Osteoblast (primary cell): ENCODE results near the gene SYT8. TPM values are rescaled to one million over a fixed set of nuclear protein-coding genes. Genes with fewer than 3 reads are reported as not detected.
A peak's percentile ranks its signal among the peaks of the same experiment; 100 is the strongest.

Source experiments
- DNase-seq: peaks from one replicate; pipeline ENCODE4 v3.0.0; 2011; ENCODE audit warnings: low spot score, mixed read lengths; ENCODE audit not compliant: insufficient read length; ENCODE audit errors: missing footprints
- H2AFZ ChIP-seq: 2 replicates; pipeline ENCODE4 v1.6.0; 2011; ENCODE audit warnings: mild to moderate bottlenecking, low read length
- H3K27ac ChIP-seq: 2 replicates; pipeline ENCODE4 v1.5.1; 2011; ENCODE audit warnings: mild to moderate bottlenecking, low read depth, low read length, moderate library complexity
- H3K27me3 ChIP-seq: 2 replicates; pipeline ENCODE4 v1.6.0; 2012; ENCODE audit warnings: mild to moderate bottlenecking, control low read depth, inconsistent platforms, low read length, moderate library complexity; ENCODE audit not compliant: insufficient read depth
- H3K36me3 ChIP-seq: 2 replicates; pipeline ENCODE4 v1.5.1; 2011; ENCODE audit warnings: mild to moderate bottlenecking, low read length, control low read depth, moderate library complexity; ENCODE audit not compliant: insufficient read depth
- H3K4me1 ChIP-seq: 2 replicates; pipeline ENCODE4 v1.5.1; 2011; ENCODE audit warnings: mild to moderate bottlenecking, low read length, control low read depth, moderate library complexity; ENCODE audit not compliant: insufficient read depth
- H3K4me2 ChIP-seq: 2 replicates; pipeline ENCODE4 v1.6.0; 2011; ENCODE audit warnings: mild to moderate bottlenecking, low read length; ENCODE audit not compliant: insufficient read depth
- H3K4me3 ChIP-seq: fragments of 200-600 bp; sonication (generic); 3 replicates; pipeline ENCODE4 v1.5.1; 2012; ENCODE audit warnings: mild to moderate bottlenecking, low read length, inconsistent platforms; ENCODE audit not compliant: insufficient read depth
- H3K79me2 ChIP-seq: 2 replicates; pipeline ENCODE4 v1.6.0; 2012; ENCODE audit warnings: mild to moderate bottlenecking, low read length, control low read depth, inconsistent platforms; ENCODE audit not compliant: insufficient read depth
- H3K9me3 ChIP-seq: 2 replicates; pipeline ENCODE4 v1.5.1; 2011; ENCODE audit warnings: low read depth, low read length, control low read depth
- H4K20me1 ChIP-seq: 2 replicates; pipeline ENCODE4 v1.6.0; 2012; ENCODE audit warnings: mild to moderate bottlenecking, low read length, control low read depth; ENCODE audit not compliant: insufficient read depth
- total RNA-seq: library from RNA; depleted of rRNA; stranded (reverse); fragments of >200 nt; gene quantifications from 2 replicates; pipeline ENCODE4 v1.2.3, GENCODE V29; 2012
- TF ChIP-seq, protein P1 (sequence below): IDR thresholded peaks from 2 replicates; pipeline ENCODE4 v1.5.1; 2011; ENCODE audit warnings: mild to moderate bottlenecking, low read depth, low read length, moderate library complexity; ENCODE audit errors: extremely low read depth

The SYT8 gene
- total RNA-seq, 1 donor, result 0.36 TPM

DNA sequence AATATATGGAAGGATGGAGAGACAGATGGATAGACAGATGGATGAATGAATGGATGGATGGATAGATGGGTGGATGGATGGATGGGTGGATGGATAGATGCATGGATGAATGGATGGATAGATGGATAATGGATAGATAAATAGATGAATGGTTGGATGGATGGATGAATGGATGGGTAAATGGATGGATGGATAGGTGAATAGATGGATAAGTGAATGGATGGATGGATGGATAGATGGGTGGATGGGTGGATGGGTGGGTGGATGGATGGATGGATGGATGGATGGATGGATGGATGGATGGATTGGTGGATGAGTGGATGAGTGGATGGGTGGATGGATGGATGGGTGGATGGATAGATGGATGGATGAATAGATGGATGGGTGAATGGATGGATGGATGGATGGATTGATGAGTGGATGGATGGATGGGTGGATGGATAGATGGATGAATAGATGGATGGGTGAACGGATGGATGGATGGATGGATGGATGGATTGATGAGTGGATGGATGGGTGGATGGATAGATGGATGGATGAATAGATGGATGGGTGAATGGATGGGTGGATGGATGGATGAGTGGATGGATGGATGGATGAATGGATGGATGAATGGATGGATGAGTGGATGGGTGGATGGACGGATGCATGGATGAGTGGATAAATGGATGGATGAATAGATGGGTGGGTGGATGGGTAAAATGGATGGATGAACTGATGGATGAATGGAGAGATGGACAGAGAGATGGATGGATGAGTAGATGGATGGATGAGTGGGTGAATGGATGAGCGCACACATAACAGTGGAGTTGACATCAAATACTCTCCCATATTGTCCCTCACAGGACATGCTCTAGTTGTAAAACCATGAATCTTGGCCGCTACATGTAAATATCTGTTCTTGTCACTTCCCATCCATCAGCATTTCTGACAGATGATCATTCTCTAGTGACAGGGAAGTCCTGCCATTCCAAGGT, 26.9 kb downstream of the SYT8 start:
- Histone ChIP-seq H2AFZ (no peak overlapping the region), H3K27ac (no peak overlapping the region), H4K20me1 (no peaks in the 10 kb centered on the region), H3K79me2 (no peaks in the 10 kb centered on the region), H3K27me3 (no peaks in the 10 kb centered on the region), H3K4me3 (no peak overlapping the region), H3K4me1 (peaks cover 32% of the 10 kb centered on the region), H3K36me3 (no peaks in the 10 kb centered on the region), H3K9me3 (no peaks in the 10 kb centered on the region), H3K4me2 (no peak overlapping the region)
- no peak for DNase-seq
- TF ChIP-seq, protein P1, sequence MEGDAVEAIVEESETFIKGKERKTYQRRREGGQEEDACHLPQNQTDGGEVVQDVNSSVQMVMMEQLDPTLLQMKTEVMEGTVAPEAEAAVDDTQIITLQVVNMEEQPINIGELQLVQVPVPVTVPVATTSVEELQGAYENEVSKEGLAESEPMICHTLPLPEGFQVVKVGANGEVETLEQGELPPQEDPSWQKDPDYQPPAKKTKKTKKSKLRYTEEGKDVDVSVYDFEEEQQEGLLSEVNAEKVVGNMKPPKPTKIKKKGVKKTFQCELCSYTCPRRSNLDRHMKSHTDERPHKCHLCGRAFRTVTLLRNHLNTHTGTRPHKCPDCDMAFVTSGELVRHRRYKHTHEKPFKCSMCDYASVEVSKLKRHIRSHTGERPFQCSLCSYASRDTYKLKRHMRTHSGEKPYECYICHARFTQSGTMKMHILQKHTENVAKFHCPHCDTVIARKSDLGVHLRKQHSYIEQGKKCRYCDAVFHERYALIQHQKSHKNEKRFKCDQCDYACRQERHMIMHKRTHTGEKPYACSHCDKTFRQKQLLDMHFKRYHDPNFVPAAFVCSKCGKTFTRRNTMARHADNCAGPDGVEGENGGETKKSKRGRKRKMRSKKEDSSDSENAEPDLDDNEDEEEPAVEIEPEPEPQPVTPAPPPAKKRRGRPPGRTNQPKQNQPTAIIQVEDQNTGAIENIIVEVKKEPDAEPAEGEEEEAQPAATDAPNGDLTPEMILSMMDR, result no peak

DNA sequence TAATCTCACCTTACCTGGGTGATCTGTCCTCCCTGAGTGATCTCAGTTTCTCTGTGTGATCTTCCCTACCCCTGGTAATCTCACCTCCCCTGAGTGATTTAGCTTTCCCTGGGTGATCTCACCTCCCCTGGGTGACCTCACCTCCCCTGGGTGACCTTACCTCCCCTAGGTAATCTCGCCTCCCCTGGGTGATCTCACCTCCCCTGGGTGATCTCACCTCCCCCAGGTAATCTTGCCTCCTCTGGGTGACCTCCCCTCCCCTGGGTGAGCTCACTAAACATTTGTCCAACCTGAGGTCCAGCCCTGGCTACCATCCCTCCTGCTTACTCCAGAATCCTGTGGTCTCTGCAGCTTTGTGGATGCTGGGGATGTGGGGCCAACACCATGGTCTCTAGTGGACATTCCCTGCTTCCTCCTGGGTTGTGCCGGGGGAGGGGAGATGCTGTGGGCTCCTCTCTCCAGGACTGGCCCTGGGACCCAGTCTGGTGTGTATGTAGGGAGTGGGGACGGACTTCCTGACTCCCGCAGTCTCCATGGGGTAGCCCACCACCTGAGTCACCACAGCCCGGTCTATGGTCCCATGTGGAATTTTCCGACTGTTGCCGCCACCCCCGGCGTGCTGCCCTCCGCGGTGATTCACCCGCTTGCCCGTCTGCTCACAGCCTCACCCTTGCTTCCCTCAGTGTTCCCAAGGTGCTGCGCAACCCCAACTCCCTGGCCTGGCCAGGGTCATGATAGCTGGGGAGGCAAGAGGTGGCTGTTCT, 28.0 kb downstream of the SYT8 start:
- Histone ChIP-seq H3K79me2 (no peaks in the 10 kb centered on the region), H3K4me1 (peaks cover 32% of the 10 kb centered on the region), H2AFZ (peak overlapping the region; percentile 74), H3K4me3 (peak overlapping the region; percentile 37), H3K36me3 (no peaks in the 10 kb centered on the region), H3K4me2 (peak overlapping the region; percentile 74), H3K27me3 (no peaks in the 10 kb centered on the region), H3K9me3 (no peaks in the 10 kb centered on the region), H4K20me1 (no peaks in the 10 kb centered on the region), H3K27ac (peak overlapping the region; percentile 92)
- DNase-seq, result peak; percentile 97
- TF ChIP-seq, protein P1, result no peak

DNA sequence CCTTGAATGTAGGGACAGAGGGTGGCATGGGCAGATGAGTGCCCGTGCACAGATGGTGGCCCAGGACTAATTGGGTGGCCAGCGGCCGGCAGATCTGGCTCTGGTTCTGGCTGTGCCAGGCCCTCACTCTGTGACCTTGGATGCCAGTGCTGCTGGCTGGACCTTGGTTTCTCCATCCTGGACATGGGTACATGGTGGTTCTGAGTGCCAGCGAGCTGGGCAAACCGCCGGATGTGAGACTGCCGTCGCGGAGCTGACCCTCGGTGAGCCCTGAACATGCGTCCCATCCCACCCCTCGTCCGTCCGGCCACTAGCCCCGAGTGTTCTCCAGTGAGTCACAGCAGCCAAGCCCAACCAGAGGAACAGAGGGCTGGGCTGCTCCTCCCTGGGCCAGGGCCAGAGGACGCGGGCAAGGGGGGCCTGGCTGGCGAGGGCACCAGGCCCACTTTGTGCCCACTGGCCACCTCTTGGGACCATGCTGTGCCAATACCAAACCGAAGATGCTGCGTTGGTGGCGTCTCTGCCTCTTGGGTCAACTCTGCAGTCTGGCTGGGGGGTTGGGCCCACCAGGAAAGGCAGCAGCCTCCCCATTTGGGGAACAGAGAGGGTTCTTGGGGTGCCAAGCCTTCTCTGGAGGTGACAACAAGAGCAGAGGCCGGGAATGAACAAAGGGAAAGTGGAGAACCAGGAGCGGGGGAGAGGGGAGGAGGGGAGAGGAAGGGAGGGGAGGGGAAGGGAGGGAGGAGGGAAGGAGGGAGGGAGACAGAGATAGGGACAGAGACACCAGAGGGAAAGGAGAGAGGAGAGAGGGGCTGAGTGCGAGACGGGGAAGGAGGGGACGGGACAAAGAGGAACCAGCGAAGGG, 28.8 kb downstream of the SYT8 start:
- peak overlapping the region; percentile 74 for H2AFZ ChIP-seq
- TF ChIP-seq, protein P1, result no peak
- H3K79me2 ChIP-seq, result no peaks in the 10 kb centered on the region
- H3K4me3 ChIP-seq, result peak overlapping the region; percentile 49
- H3K9me3 ChIP-seq, result no peaks in the 10 kb centered on the region
- H3K4me2 ChIP-seq, result peak overlapping the region; percentile 74
- no peaks in the 10 kb centered on the region for H3K36me3 ChIP-seq
- peaks cover 5% of the 10 kb centered on the region for H3K27me3 ChIP-seq
- H3K27ac ChIP-seq, result peak overlapping the region; percentile 92
- peaks cover 38% of the 10 kb centered on the region for H3K4me1 ChIP-seq
- DNase-seq, result peak; percentile 100
- no peaks in the 10 kb centered on the region for H4K20me1 ChIP-seq
